Activated naive CD8-positive, alpha-beta T cell treated with anti-CD3 and anti-CD28 coated beads, Interleukin-2, amount 50 U/mL, for 16 hours (primary cell): ENCODE results near the gene CFAP92.

Source experiments
- DNase-seq: peaks from one replicate; pipeline ENCODE4 v3.0.0-alpha.2; 2020; ENCODE audit warnings: low read depth, low spot score

CFAP92 gene, protein sequence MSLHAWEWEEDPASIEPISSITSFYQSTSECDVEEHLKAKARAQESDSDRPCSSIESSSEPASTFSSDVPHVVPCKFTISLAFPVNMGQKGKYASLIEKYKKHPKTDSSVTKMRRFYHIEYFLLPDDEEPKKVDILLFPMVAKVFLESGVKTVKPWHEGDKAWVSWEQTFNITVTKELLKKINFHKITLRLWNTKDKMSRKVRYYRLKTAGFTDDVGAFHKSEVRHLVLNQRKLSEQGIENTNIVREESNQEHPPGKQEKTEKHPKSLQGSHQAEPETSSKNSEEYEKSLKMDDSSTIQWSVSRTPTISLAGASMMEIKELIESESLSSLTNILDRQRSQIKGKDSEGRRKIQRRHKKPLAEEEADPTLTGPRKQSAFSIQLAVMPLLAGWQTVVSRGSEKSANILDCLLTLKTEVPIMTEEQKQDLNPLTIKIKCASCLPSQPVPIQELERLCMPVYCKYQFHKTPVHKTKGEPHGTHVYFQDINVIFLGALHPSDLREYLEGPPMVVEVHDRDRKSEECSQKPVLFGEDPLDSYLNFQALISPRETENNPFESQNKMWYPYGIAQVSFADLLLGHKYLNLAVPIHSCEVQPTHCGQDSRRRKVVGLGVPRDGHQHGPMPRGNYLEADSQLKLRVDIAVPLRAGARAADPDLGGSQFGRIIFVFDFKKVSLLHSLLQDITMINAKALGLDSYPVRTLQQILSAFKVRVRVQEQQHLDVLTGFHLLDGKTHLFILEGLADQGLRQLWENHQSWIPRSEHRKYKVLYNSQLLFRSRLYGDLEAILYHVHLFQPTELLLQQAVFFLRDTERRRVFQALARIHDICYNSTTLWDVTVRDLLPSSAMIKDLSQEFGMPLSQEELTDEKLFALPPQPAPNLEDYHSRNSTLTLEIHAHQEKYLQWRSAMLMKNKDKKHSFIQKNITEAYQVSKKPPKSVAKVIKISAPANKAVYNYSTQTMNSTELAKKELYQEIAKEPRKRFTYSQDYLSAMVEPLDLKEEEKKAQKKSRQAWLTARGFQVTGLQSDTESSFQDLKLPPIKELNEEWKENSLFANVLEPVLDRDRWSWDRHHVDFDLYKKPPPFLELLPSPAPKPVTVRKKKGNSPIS

DNA sequence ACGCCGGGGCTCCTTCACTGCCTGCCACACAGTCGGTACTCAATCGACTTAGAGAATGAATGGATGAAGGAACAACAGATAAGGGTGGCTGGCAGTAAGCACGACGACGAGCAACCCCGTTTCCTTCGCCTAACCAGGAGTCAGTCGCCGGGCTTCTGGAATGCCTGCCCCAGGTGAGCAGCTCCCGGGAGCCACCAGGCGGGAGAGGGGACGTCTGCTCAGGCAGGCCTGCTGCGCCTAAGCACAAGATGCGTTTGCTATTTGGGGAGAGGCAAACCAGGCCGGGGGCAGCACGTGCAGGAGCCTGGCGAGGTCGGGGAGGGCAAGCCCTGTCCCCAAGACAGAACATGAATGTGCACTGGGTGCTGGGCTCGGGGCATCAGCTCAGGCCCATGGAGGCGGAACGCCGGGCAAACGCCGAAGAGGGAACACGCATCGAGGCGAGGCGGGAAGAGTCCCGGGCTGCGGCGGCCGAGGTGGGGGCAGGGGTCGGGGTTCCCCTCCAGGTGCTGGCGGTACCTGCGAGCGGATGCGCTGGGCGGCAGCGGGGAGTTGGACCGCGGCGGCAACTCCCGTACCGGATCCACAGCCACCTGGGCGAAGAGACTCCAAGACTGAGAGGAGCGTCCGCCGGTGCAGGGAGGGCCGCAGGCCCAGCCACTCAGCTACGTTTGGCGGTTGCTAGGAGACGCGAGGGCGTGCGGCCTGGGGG is at the start of gene CFAP92:
Gene CFAP92 (minus strand): TSS at position 616 of the 712 bp plus-strand sequence. CDS start 772 bp downstream, outside the sequence.
- peak; percentile 72 for DNase-seq

DNA sequence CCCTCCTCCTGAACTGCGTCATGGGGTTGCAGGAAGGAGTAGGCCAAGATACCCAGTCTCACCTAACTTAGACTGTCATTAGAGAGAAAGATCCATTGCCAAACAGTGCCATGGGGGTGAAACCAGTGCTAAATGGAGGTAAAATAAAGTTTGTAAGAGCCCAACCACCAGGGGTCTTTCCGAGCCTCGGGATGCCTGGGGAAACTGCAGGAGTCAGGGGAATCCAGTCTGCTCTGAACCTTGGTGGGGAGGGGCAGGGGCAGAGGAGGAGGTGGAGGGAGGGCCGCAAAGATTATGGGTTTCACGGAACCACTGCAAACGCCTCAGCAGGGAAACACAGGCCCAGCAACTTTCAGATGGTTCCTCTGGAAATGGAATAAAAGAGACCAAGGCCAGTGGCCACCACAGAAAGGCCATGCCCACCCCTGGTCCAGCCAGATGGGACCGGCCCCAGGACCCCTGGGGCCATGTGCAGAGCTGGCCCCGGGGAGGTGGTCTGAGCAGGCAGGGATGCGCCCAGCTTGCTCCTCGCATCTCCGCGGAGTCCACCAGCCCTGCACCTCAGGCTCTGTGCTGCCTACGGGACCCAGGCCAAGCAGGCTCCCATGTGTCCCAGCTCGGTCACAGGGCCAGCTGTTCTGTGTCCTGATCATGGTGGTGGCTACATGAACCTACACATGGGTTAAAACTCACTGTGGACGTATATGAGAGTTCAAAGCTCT is 46.9 kb upstream of the CFAP92 start:
- DNase-seq: no peak

DNA sequence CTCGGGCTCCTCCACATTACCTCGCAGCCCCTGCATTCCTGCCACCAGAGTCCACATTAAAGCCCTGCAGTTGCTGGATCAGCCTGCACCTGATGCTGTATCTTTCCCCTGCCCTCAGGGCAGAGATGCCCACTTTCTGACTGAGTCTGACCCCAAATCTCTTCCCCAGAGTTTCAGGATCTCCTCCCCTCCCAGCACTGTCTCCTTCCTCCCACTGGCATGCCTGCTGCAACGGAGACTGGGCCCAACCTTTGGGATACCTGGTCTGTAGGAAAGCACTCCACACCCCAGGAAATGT is 46.1 kb upstream of the CFAP92 start:
- DNase-seq: no peak

DNA sequence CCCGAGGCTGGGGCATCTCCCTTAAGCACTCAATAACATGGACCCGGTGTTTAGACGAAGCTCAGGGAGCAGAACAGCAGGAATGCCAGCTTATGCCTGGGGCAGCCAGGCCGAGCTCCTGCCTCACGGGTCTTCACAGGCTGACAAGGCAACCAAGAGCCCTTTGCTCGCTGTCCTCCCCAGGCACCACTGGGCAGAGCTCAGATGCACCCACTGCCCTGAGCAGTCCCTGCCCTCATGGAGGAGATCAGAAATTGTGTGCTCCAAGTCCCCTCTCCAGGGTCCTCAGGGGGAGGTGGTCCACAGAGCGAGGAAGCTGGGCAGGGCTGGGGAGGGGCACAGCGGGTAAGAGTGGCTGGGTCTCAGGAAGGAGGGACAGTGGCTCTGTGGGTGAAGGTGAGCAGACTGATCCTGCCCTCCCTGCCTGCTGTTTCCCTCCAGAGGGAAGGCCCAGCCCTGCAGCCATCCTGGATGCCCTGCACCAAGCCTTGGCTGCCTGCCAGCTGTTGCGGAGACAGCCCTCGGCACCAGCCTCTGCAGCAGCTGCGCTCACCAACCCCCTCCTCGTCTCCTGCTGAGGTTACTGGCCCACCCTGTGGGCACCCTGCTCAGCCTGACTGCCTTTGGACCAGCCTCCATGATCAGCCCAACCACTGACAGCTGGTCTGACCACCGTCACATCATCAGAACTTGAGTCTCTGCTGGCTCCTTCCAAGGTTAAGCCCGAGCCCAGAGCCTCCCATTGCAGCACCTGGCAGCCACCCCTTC is 45.6 kb upstream of the CFAP92 start:
- no peak for DNase-seq

DNA sequence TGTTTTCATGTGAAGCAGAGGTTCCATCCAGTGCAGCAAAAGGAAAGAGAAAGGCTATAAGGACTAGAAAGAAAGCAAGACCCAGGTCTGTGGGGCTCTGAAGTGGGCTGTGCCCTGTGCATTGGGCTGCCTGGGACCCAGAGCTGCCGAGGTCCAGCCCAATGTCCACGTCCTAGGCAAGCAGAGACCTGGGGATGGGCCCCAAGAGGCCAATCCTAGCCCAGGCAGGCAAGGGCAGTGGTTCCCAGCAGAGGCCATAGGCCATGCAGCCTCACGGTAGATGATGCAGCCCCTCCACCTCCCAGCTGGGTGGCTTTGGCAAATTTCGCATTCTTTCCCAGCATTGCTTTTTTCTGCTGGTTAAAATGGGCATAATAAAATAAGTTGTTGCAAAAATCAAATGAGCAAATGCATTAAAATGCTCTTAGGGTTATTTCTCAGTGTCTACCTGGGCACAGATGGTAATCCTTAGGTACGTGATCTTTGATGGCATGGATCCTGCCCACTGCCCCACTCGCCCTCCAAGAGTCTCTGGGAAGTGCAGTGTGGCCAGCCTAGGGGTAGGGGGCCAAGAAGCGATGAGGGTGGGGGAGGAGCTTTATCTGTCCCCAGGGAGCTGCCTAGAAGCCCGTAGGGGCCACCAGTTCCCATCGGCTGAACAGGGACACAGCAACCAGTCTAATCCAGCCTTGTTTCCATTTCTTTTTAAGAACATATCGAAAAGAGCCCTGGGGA is 44.4 kb upstream of the CFAP92 start:
- no peak for DNase-seq

DNA sequence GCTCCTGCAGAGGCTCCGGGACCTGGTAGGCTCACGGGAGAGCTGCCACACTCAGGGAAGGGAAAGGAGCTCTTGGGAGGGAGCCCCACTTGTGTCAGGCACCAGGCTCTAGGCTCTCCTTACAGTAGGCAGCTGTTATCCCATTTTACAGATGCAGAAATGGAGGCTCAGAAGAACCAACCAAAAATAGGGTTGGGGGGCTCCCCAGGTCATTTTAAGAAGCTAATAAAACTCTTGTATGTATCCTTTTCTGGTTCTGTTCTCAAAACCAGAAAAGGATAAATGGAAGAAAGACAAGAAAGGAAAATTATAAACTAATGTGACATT is 43.2 kb upstream of the CFAP92 start:
- no peak for DNase-seq

DNA sequence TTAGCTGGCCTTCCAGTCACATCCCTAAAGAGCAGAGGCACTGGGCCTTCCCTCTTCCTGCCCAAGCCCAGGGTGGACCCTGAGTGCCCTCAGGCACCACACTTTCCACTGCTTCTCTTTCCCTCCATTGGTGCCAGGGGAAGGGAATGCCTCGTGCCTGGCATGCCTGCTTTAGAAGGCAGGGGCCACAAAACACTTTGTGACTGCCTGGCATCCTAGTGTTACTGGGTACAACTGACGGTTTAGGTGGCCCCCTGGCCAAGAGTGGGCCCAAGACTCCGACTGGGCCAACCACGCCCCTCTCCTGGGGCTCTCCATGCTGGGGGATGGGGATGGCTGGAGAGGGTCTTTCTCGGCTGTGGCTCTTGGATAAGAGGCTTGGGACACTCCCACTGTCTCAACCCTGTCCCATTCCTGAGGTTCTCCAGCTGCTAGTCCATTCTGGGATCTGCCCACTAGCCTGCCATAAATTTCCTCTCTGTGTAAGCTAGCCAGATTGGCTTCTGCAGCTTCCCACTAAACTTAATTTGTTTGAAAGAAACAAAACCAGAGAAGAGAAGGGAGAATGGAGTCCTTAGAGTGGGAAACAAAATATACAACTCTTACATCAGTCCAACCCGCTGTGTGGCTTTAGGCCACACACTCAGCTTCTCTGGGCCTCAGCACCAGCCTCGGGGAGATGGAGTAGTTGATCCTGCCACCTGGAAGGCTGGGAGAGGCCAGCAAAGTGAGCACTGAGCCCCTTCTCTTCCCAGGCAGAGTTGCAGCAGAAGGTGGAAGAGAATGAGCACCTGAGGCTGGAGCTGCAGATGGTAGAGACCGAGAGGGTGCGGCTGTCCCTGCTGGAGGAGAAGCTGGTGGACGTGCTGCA is 42.6 kb upstream of the CFAP92 start:
- no peak for DNase-seq

DNA sequence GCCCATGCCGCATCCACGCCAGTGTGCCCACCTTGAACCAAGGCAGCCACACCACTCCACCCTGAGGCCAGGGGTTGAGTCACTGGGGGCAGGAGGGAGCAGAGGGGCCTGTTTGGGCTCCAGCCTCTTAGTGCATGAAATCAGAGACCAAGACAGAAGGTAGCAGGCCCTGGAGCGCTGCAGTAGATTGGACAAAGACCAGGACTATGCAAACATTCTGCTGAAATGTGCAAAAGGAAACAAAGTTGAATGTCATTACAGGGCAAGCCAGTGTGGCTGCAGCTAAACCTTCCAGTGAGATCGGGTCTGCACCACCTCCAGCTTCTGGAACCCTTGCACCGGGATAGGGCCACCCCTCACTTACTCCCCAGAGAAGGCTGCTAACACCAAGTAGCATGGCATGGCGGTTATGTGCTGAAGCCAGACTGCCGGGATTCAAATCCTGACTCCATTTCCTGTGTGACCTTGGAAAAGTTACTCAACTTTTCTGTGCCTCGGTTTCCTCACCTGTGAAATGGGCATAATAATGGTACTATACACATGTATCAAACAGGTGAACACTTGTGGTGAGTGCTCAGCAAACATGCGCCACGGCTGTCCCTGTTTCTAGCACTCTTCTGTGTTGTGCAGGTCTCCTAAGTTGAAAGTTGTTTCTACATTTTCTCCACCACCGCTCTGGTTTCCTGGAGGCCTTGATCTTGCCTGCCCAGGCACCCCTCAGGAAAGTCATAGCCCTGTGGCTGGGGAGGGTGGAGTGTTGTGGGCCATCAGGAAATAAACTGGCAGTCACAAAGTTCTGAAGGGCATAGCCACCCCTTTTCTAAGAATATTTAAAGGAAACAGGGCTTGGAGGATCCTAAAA is 41.7 kb upstream of the CFAP92 start:
- DNase-seq: no peak

DNA sequence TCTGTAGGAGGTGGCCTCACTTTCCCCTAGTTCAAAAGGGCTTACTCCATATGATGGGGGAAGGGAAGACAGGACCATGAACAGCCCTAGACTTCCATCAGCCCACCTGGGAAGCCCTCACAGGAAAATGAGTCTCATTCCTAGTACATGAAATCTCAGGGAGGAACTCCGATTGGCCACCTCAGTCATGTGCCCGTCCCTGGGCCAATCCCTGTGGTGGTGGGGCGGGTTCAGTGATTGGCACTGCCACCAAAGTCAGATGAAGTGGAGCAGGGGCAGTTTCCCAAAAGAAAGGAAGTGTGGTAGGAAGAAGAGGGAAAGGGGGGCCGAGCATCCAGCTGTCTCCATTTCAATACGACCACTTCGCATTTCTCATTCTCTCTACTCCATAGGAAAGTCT is 40.8 kb upstream of the CFAP92 start:
- DNase-seq: no peak

DNA sequence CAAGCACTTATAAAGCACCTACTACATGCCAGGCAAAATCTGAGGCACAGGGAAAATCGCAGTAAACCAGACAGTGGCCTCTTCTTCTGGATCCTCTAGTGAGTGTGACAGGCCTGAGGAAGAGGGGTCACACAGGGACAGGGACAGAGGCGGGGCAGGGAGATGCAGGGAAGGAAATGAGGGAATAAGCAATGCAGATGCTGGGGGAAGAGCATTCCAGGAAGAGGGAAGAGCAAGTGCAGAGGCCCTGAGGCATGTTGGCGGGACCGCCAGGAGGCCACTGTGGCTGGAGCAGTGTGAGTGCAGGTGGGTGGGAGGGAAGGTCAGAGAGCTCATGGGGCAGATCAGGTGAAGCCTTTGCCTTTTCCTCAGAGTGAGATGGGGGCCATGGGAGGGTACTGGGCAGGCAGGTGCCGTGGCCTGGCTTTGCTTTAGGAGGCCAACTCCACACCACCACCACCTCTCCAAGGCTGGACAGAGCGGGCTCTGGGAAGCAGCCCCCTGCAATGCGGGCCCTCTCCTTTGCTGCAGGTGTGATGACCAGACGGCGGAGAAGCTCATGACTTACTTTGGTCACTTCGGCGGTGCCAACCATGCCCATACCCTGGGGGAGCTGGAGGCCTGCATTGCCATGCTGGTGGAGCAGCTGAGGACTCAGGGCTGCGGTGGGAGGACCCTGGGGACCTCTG is 39.9 kb upstream of the CFAP92 start:
- DNase-seq: no peak

DNA sequence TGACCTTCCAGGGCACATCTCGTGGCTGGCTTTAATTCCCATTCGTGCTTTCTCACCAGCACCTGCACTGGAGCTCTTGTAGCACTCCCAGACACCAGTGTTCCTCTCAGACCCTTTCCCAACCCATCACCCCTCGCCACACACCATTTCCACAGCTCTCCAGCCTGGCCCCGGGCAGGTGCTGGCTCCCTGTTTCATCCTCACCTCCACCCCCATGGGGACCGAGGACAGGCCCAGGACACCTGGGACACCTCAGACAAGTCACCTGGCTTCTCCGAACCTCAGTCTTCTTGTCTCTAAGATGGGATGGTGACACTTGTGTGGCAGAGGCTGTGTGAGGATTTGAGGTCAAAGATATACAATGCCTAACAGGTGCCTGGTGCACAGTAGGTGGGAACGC is 39.3 kb upstream of the CFAP92 start:
- no peak for DNase-seq

DNA sequence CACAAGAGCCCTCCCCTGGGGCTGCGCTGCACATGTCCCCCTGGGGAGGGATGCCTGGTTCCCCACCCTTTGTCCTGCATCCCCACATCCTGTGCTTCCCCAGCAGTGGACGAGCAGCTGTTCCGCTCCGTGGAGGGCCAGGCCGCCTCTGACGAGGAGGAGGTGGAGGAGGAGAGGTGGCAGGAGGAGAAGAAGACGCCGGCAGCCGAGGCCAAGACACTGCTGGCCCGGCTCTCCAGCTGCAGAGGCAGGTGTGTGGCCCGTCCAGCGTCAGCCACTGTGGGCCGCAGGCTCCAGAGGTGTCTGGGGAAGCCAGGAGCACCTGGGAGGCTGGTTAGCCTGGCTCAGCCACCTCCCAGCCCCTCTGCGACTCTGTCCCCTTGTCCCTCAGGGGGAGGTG is 38.8 kb upstream of the CFAP92 start:
- no peak for DNase-seq

DNA sequence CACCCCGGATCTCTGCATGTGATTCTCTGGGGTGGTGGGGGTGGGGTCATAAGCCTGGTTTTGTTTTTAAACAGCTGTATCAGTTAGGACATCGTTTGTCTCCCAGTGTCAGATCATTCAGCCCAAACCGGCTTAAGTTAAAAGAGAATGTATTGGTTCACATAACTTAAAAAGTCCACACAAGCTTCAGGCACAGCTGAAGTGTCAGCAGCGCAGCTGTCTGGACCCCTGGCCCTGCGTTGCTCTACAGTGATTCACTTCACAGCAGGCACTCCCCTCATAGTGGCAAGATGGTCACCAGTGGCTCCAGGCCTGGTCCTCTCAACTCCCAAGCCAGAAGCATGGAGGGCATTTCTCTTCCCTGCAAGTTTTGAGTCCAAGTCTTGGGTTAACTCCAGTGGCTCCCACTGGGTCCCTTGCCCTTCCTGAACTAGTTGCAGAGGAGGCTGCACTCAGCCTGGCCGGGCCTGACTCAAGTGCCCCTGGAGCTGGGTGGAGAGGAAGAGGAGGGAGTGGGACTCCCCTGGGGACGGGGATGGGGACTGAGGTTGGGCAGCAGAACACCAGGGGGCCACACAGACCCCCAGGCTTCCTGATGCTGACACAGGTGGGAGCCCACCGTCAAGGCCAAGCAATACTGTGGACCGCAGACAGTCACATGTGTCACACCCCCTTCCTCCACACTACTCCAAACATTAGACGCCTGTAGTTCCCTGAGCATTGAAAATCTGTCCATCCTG is 37.8 kb upstream of the CFAP92 start:
- no peak for DNase-seq

DNA sequence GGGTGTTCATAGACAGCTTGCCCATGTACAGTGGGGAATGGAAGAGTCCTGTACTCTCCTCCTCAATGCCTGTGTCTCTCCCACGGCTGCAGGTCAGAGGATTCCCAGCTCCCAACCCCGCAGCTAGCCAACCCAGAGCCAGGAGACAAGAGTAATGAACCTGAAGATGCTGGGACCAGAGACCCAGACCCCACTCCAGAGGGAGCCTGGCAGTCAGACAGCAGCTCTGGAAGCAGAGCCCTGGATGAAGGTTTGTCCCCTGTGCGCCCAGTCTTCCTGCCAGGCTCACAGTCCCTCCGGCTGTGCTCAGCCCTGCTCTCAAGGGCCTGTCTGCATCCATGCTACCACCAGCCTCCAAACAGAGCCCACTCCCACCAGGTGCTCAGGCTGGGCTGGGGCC is 36.7 kb upstream of the CFAP92 start:
- DNase-seq: no peak

DNA sequence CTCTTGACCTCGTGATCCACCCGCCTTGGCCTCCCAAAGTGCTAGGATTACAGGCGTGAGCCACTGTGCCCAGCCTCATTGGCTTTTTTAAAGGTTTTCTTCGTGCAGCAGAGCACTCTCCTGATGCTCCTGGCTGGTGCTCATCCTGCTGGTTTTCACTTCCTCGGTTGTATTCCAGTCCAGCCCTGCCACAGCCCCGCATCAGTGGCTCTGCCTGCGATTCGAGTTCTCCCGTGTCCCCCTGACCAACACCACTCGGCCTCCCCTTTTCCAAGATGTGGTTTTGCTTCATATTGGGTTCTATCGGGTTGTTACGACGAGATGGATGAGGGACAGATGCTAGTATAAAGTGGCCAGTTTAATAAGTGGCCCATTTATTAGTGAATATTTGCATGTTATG is 35.0 kb upstream of the CFAP92 start:
- no peak for DNase-seq

DNA sequence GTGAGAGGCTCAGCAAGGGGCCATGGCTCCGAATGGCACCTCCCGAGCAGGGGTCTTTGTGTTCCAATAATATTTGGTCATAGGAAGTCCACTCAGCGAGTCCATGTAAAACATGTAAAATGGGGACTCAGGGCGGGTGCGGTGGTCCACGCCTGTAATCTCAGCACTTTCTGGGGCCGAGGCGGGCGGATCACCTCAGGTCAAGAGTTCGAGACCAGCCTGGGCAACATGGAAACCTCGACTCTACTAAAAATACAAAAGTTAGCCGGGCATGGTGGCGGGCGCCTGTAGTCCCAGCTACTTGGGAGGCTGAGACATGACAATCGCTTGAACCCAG is 33.6 kb upstream of the CFAP92 start:
- no peak for DNase-seq
